Measurements from ENCODE around the gene TBC1D9B. TPM values are rescaled to one million over a fixed set of nuclear protein-coding genes. Genes with fewer than 3 reads are reported as not detected.

Gene TBC1D9B
- total and polyA plus RNA-seq, 11 donors, result 29.3 to 68.9 (median 43.1) TPM

DNA sequence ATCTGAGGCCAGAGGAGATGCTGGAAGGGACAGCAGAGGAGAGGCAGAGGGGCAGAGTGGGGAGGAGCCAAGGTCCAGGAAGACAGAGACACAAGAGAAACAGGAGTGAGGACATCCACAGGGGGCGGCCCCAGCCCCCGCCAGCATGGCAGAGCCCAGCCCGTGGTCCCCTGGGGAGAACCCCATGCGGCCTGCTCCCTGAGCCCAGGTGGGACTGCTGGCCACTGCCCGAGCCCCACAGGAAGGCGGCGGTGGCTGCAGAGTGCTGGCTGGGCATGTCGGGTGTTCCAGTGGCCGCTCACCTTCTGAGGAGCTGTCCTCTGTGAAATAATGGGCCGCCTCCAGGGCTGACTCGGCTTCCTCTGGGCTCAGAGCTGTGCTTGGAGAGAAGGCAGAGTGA is 40.2 kb downstream of the TBC1D9B start:
- Histone ChIP-seq H3K36me3 (peaks cover 0 to 91% (median 56%) of the 10 kb centered on the region in 9 donors), H3K4me1 (peaks cover 0 to 15% (median 0%) of the 10 kb centered on the region in 12 donors), H3K4me3 (no peak overlapping the region), H3K9me3 (no peaks in the 10 kb centered on the region), H3K27ac (peak overlapping the region in 2 of 12 donors; percentile 29 to 34), H3K27me3 (no peaks in the 10 kb centered on the region)
- ATAC-seq (no peak), DNase-seq (no peak)
- 81 to 94% (median 85%) methylated on average over 7 to 11 of the region's 11 CpGs for WGBS, 4 donors
- intact Hi-C loops (cut with DNase I), result loop anchor here in 1 of 10 donors (5.0 kb wide), 1 partner anchor 40 kb away; the partner anchor contains the start of gene TBC1D9B
- TF ChIP-seq POLR2A (IDR thresholded peaks at IDR 0.05), result no peak
- TF ChIP-seq, protein P1, sequence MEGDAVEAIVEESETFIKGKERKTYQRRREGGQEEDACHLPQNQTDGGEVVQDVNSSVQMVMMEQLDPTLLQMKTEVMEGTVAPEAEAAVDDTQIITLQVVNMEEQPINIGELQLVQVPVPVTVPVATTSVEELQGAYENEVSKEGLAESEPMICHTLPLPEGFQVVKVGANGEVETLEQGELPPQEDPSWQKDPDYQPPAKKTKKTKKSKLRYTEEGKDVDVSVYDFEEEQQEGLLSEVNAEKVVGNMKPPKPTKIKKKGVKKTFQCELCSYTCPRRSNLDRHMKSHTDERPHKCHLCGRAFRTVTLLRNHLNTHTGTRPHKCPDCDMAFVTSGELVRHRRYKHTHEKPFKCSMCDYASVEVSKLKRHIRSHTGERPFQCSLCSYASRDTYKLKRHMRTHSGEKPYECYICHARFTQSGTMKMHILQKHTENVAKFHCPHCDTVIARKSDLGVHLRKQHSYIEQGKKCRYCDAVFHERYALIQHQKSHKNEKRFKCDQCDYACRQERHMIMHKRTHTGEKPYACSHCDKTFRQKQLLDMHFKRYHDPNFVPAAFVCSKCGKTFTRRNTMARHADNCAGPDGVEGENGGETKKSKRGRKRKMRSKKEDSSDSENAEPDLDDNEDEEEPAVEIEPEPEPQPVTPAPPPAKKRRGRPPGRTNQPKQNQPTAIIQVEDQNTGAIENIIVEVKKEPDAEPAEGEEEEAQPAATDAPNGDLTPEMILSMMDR (IDR thresholded peaks at IDR 0.05), result no peak

DNA sequence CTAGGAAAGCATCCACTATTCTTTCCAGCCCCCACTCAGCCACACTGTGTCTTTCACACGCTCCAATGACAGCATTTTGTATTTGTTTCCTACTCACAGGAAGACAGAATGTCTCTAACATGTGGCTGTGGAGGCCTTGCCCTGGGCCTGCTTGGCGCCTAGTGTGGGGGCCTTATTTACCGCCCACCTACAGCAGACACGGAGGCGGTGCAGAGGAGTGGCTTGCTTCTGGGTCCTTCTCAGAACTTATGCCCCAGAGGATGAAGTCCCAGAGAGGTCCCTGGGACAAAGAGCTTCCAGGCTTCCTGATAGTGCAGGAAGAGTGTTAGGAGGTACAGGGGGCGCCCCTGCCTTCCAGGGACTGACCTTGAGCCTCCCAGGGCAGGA is 40.6 kb downstream of the TBC1D9B start:
- WGBS, 4 donors, result 80 to 97% (median 82%) methylated on average over 6 of the region's 6 CpGs
- Histone ChIP-seq H3K4me3 (no peak overlapping the region), H3K27ac (peak overlapping the region in 1 of 12 donors; percentile 34), H3K4me1 (peaks cover 0 to 15% (median 0%) of the 10 kb centered on the region in 12 donors), H3K27me3 (no peaks in the 10 kb centered on the region), H3K36me3 (peaks cover 0 to 91% (median 54%) of the 10 kb centered on the region in 9 donors), H3K9me3 (peaks cover 0 to 2% (median 0%) of the 10 kb centered on the region in 12 donors)
- intact Hi-C loops (cut with DNase I), result loop anchor here in 1 of 10 donors (5.0 kb wide), 1 partner anchor 40 kb away; the partner anchor contains the start of gene TBC1D9B
- DNase-seq (no peak), ATAC-seq (no peak)
- no peak for TF ChIP-seq POLR2A (IDR thresholded peaks at IDR 0.05)
- TF ChIP-seq, protein P1 (IDR thresholded peaks at IDR 0.05), result no peak

DNA sequence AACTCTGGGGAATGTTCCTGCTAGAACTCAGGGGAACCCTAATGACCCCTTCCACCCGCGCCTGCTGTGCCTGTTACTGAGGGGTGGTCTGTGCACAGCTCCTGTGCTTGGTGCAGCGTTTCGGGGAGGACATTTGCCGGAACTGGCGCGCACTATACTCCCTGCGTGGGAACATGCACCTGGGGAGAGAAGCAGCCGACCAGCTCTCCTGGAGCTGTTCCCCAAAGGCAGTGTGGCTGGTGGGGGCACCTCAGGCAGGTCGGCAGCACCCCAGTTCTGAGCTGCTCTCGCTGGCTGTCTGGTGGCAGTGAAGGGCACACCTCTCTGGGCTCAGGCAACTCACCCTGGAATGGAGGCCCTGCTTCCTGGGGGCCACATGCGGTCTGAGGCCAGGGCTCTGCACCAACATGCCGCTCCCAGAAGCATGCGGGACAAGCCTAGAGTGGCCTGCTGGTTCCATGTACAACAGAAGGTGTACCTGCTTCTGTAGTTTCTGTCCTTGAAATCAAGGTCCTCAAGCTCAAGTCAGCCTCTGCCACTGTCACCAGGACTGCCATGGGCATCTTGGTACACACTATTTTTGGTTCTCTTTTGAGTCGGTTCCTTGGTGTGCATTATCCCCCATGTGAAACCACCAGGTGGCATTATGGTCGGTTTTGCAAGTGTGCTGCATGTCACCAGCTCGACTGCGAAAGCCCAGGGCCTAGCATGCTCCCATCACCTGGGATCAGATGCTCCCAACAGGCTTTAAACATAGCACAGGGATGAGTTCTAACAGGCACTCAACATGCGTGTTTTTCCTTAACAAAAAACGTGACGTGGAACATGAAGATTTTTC is 41.2 kb downstream of the TBC1D9B start:
- peaks cover 0 to 15% (median 0%) of the 10 kb centered on the region in 12 donors for H3K4me1 ChIP-seq
- intact Hi-C loops (cut with DNase I), result loop anchor here in 1 of 10 donors (5.0 kb wide), 1 partner anchor 41 kb away; the partner anchor contains the start of gene TBC1D9B
- ATAC-seq (no peak), DNase-seq (no peak)
- H3K36me3 ChIP-seq, result peaks cover 0 to 92% (median 55%) of the 10 kb centered on the region in 9 donors
- no peak overlapping the region for H3K4me3 ChIP-seq
- H3K27me3 ChIP-seq, result no peaks in the 10 kb centered on the region
- no peak overlapping the region for H3K27ac ChIP-seq
- TF ChIP-seq, protein P1 (IDR thresholded peaks at IDR 0.05), result no peak
- TF ChIP-seq POLR2A (IDR thresholded peaks at IDR 0.05), result no peak
- H3K9me3 ChIP-seq, result peaks cover 0 to 7% (median 0%) of the 10 kb centered on the region in 12 donors
- WGBS, 4 donors, result 86 to 88% (median 88%) methylated on average over 15 to 21 of the region's 21 CpGs

Data from heart left ventricle (tissue), 16 donors.